Body of pancreas (tissue), 4 donors: ENCODE results near the gene MAMDC2.

ENCODE experiments used
- POLR2A ChIP-seq, 3 donors: fragments of 450-650 bp; IDR thresholded peaks; one replicate each; pipeline ENCODE4 v1.6.1; 2016; ENCODE audit warnings: antibody characterized with exemption in 3 of 3, mild to moderate bottlenecking in 2 of 3
- TF ChIP-seq, protein P1 (sequence below), 7 experiments: fragments of 450-650 bp in 4 of 7; fragments of 200-600 bp in 3 of 7; sonication (generic) in 3 of 7; IDR thresholded peaks; one replicate each; pipeline ENCODE4 v1.5.1; 2016 to 2019; ENCODE audit warnings: antibody characterized with exemption in 7 of 7

GRCh38 chr9:70035691-70036090 lies 8.0 kb upstream of the MAMDC2 start:
- TF ChIP-seq, protein P1, sequence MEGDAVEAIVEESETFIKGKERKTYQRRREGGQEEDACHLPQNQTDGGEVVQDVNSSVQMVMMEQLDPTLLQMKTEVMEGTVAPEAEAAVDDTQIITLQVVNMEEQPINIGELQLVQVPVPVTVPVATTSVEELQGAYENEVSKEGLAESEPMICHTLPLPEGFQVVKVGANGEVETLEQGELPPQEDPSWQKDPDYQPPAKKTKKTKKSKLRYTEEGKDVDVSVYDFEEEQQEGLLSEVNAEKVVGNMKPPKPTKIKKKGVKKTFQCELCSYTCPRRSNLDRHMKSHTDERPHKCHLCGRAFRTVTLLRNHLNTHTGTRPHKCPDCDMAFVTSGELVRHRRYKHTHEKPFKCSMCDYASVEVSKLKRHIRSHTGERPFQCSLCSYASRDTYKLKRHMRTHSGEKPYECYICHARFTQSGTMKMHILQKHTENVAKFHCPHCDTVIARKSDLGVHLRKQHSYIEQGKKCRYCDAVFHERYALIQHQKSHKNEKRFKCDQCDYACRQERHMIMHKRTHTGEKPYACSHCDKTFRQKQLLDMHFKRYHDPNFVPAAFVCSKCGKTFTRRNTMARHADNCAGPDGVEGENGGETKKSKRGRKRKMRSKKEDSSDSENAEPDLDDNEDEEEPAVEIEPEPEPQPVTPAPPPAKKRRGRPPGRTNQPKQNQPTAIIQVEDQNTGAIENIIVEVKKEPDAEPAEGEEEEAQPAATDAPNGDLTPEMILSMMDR (IDR thresholded peaks at IDR 0.05) = no peak
- TF ChIP-seq POLR2A (IDR thresholded peaks at IDR 0.05) = no peak
